Psoas muscle (tissue), 8 donors: ENCODE data around the gene GABRR1. TPM values are rescaled to one million over a fixed set of nuclear protein-coding genes. Genes with fewer than 3 reads are reported as not detected.

Source experiments
- ATAC-seq, 4 donors: fragments of 200-7000 bp; cut with Tn5 transposase; one replicate each; pipeline ENCODE4 v1.9.1; 2020; ENCODE audit warnings: moderate library complexity in 3 of 4, mild to moderate bottlenecking in 2 of 4
- DNase-seq, 2 donors: peaks; one replicate each; pipeline ENCODE4 v3.0.0-alpha.2; 2020
- H3K27ac ChIP-seq: fragments of 200-600 bp; one replicate; pipeline ENCODE4 v1.8.0; 2022
- H3K27me3 ChIP-seq, 3 donors: fragments of 200-600 bp in 1 of 3; one replicate each; pipeline versions ENCODE4 v1.6.1 to v1.8.0; 2013 to 2022; ENCODE audit warnings: low read length in 2 of 3, mild to moderate bottlenecking in 2 of 3, moderate library complexity in 1 of 3; ENCODE audit not compliant: insufficient read depth in 3 of 3
- H3K36me3 ChIP-seq, 2 donors: fragments of 200-600 bp in 1 of 2; one replicate each; pipeline versions ENCODE4 v1.6.1 to v1.8.0; 2013 to 2022; ENCODE audit warnings: low read depth in 1 of 2, mild to moderate bottlenecking in 1 of 2, moderate library complexity in 1 of 2; ENCODE audit not compliant: insufficient read depth in 1 of 2
- H3K4me1 ChIP-seq: fragments of 200-600 bp; one replicate; pipeline ENCODE4 v1.8.0; 2022
- H3K4me3 ChIP-seq: fragments of 200-600 bp; one replicate; pipeline ENCODE4 v1.8.0; 2022; ENCODE audit warnings: mild to moderate bottlenecking
- H3K9me3 ChIP-seq: fragments of 200-600 bp; one replicate; pipeline ENCODE4 v1.8.0; 2022
- CTCF ChIP-seq: fragments of 200-600 bp; IDR thresholded peaks from one replicate; pipeline ENCODE4 v1.8.0; 2022; ENCODE audit warnings: antibody characterized with exemption
- WGBS, 3 donors: extraction: QIAGEN DNeasy Blood & Tissue Kit; methylation state at CpG; one replicate each; pipeline versions ENCODE4 v1.1.6 to v1.1.7; 2013; 5-methylcytosine and 5-hydroxymethylcytosine counted together
- intact Hi-C, 2 donors: fragments of 100-400 bp; cut with DNase I; formaldehyde crosslinking; loops; one replicate each; pipeline versions ENCODE4 v1.11.0 to v1.14.2; 2022
- polyA plus RNA-seq, 3 donors: library from polyadenylated mRNA; stranded (reverse); fragments of 200-250 nt; gene quantifications; one replicate each; pipeline ENCODE4 v1.2.3, GENCODE V29; 2013
- total RNA-seq, 4 donors: library from RNA; stranded (reverse); fragmentation: NEBNext Ultra II Directional in 2 of 4; extraction: Animal tissue kit (Norgen Biotek cat#: 25700) in 2 of 4; gene quantifications; one replicate each; pipeline versions ENCODE4 v1.2.1 to v1.2.4, GENCODE V29; 2021 to 2023
- donor health status: healthy with polysubstance abuse.
- donor health status: DM: no; HTN: no; CAD: no; lungs with moderate emphysema.
- donor health status: Bipolar disorder and iron deficiency.
- donor health status: healthy.
- donor health status: DM: yes; HTN: yes; CAD: no.
- donor health status: DM: no; HTN: no; CAD: no.
- donor health status: DM: no; HTN: no; CAD: no.
- donor health status: DM: yes; HTN: yes; CAD: no.

The GABRR1 gene
- total and polyA plus RNA-seq, 7 donors = 0.04 to 0.15 (median 0.10) TPM; not detected in 3

- H3K27ac ChIP-seq = no peak overlapping the region
- 57 to 61% (median 59%) methylated on average over 5 of the region's 5 CpGs for WGBS, 3 donors
- peaks cover 15% of the 10 kb centered on the region for H3K4me1 ChIP-seq
- H3K9me3 ChIP-seq = peaks cover 12% of the 10 kb centered on the region
- DNase-seq (no peak), ATAC-seq (no peak)
- H3K36me3 ChIP-seq = no peaks in the 10 kb centered on the region
- intact Hi-C loops = no loop called here
- TF ChIP-seq CTCF = no peak
- H3K27me3 ChIP-seq = no peaks in the 10 kb centered on the region
- H3K4me3 ChIP-seq = no peak overlapping the region
Measured at GRCh38 chr6:89190741-89191140, 26.4 kb downstream of the GABRR1 start.

GRCh38 chr6:89187504-89187903 is 29.7 kb downstream of the GABRR1 start:
- peaks cover 15% of the 10 kb centered on the region for H3K4me1 ChIP-seq
- intact Hi-C loops = no loop called here
- WGBS, 3 donors = 96 to 98% (median 97%) methylated on average over 5 of the region's 5 CpGs
- no peaks in the 10 kb centered on the region for H3K27me3 ChIP-seq
- H3K4me3 ChIP-seq = no peak overlapping the region
- no peak for DNase-seq
- TF ChIP-seq CTCF = no peak
- H3K9me3 ChIP-seq = no peaks in the 10 kb centered on the region
- H3K27ac ChIP-seq = peak overlapping the region; percentile 83
- H3K36me3 ChIP-seq = no peaks in the 10 kb centered on the region
- ATAC-seq = no peak

GRCh38 chr6:89186762-89187161 is 30.4 kb downstream of the GABRR1 start:
- peak overlapping the region; percentile 24 for H3K4me3 ChIP-seq
- no peak for TF ChIP-seq CTCF
- peak overlapping the region; percentile 83 for H3K27ac ChIP-seq
- H3K9me3 ChIP-seq = no peaks in the 10 kb centered on the region
- H3K4me1 ChIP-seq = peaks cover 15% of the 10 kb centered on the region
- ATAC-seq (peak; percentile 99), DNase-seq (peak; percentile 66 to 87)
- WGBS, 3 donors = 30 to 51% (median 46%) methylated on average over 2 of the region's 2 CpGs
- no peaks in the 10 kb centered on the region for H3K27me3 ChIP-seq
- H3K36me3 ChIP-seq = no peaks in the 10 kb centered on the region
- intact Hi-C loops = no loop called here

- ATAC-seq = no peak
- peaks cover 15% of the 10 kb centered on the region for H3K4me1 ChIP-seq
- H3K27me3 ChIP-seq = no peaks in the 10 kb centered on the region
- 80 to 85% (median 81%) methylated on average over 8 to 9 of the region's 9 CpGs for WGBS, 3 donors
- H3K27ac ChIP-seq = no peak overlapping the region
- intact Hi-C loops = no loop called here
- no peaks in the 10 kb centered on the region for H3K36me3 ChIP-seq
- TF ChIP-seq CTCF = no peak
- H3K4me3 ChIP-seq = no peak overlapping the region
- DNase-seq = peak in 1 of 2 donors; percentile 42
- H3K9me3 ChIP-seq = no peaks in the 10 kb centered on the region
Measured at GRCh38 chr6:89184344-89184743, 32.8 kb downstream of the GABRR1 start.

- intact Hi-C loops = no loop called here
- ATAC-seq (no peak), DNase-seq (no peak)
- Histone ChIP-seq H3K27ac (no peak overlapping the region), H3K9me3 (no peaks in the 10 kb centered on the region), H3K27me3 (no peaks in the 10 kb centered on the region), H3K4me3 (no peak overlapping the region), H3K36me3 (no peaks in the 10 kb centered on the region), H3K4me1 (peaks cover 15% of the 10 kb centered on the region)
- 50 to 56% (median 52%) methylated on average over 2 of the region's 2 CpGs for WGBS, 3 donors
- no peak for TF ChIP-seq CTCF
Measured at GRCh38 chr6:89183294-89183693, 33.9 kb downstream of the GABRR1 start.
